Measurements from ENCODE around the gene SH3GL2.

Gene SH3GL2

GRCh38 chr9:17782430-17783149 lies 203.7 kb downstream of the SH3GL2 start:
- Histone ChIP-seq H3K9me3 (ENCODE audit: insufficient read depth, low read depth, low read length) (peaks cover 3% of the 10 kb centered on the region), H2BK120ac (ENCODE audit: insufficient read depth, low read length, poor library complexity) (no peak overlapping the region), H3K4me1 (ENCODE audit: control insufficient read depth in 1 of 2, insufficient read depth in 2 of 2, low read length in 2 of 2) (no peaks in the 10 kb centered on the region), H3K79me2 (ENCODE audit: control insufficient read depth, insufficient read depth, low read length, poor library complexity) (no peaks in the 10 kb centered on the region), H4K91ac (ENCODE audit: low read depth, low read length) (no peak overlapping the region), H4K8ac (ENCODE audit: low read depth, low read length) (no peak overlapping the region), H3K36me3 (ENCODE audit: control insufficient read depth in 1 of 2, insufficient read depth in 2 of 2, low read length in 2 of 2) (no peaks in the 10 kb centered on the region), H3K4me2 (ENCODE audit: low read length) (no peak overlapping the region), H3K79me1 (ENCODE audit: low read length) (no peaks in the 10 kb centered on the region), H2BK12ac (ENCODE audit: low read length) (no peak overlapping the region), H3K4ac (ENCODE audit: low read depth, low read length) (no peak overlapping the region), H3K9ac (ENCODE audit: low read length) (no peak overlapping the region), H3K27ac (ENCODE audit: low read depth, low read length) (no peak overlapping the region), H2AFZ (ENCODE audit: insufficient read depth, low read length, poor library complexity) (no peak overlapping the region), H3K4me3 (ENCODE audit: low read depth, low read length) (no peak overlapping the region), H3K27me3 (ENCODE audit: insufficient read depth, low read length) (no peaks in the 10 kb centered on the region), H4K12ac (ENCODE audit: low read depth, low read length) (no peak overlapping the region), H2AK5ac (ENCODE audit: low read length) (no peak overlapping the region), H3K23ac (ENCODE audit: low read length) (no peak overlapping the region), H3K18ac (ENCODE audit: low read length) (no peak overlapping the region), H3K14ac (ENCODE audit: low read length) (no peak overlapping the region), H2BK5ac (ENCODE audit: low read depth, low read length, poor library complexity) (no peak overlapping the region)
- no CpG with 5 or more reads among the region's 6 CpGs for WGBS (ENCODE audit: extremely low coverage, insufficient coverage, insufficient read length)
- no peak for DNase-seq

GRCh38 chr9:17783227-17783626 lies 204.4 kb downstream of the SH3GL2 start:
- no CpG with 5 or more reads among the region's 1 CpG for WGBS (ENCODE audit: extremely low coverage, insufficient coverage, insufficient read length)
- no peak overlapping the region for H3K18ac ChIP-seq (ENCODE audit: low read length)
- no peaks in the 10 kb centered on the region for H3K36me3 ChIP-seq (ENCODE audit: control insufficient read depth in 1 of 2, insufficient read depth in 2 of 2, low read length in 2 of 2)
- no peak overlapping the region for H3K9ac ChIP-seq (ENCODE audit: low read length)
- no peaks in the 10 kb centered on the region for H3K79me1 ChIP-seq (ENCODE audit: low read length)
- H2BK12ac ChIP-seq (ENCODE audit: low read length): no peak overlapping the region
- H3K27me3 ChIP-seq (ENCODE audit: insufficient read depth, low read length): no peaks in the 10 kb centered on the region
- no peak overlapping the region for H3K4me3 ChIP-seq (ENCODE audit: low read depth, low read length)
- no peak overlapping the region for H4K8ac ChIP-seq (ENCODE audit: low read depth, low read length)
- no peak overlapping the region for H3K14ac ChIP-seq (ENCODE audit: low read length)
- no peaks in the 10 kb centered on the region for H3K4me1 ChIP-seq (ENCODE audit: control insufficient read depth in 1 of 2, insufficient read depth in 2 of 2, low read length in 2 of 2)
- no peak for DNase-seq
- H2AK5ac ChIP-seq (ENCODE audit: low read length): no peak overlapping the region
- no peak overlapping the region for H3K27ac ChIP-seq (ENCODE audit: low read depth, low read length)
- H4K12ac ChIP-seq (ENCODE audit: low read depth, low read length): no peak overlapping the region
- H3K4ac ChIP-seq (ENCODE audit: low read depth, low read length): no peak overlapping the region
- H2AFZ ChIP-seq (ENCODE audit: insufficient read depth, low read length, poor library complexity): no peak overlapping the region
- no peak overlapping the region for H3K23ac ChIP-seq (ENCODE audit: low read length)
- H4K91ac ChIP-seq (ENCODE audit: low read depth, low read length): no peak overlapping the region
- no peak overlapping the region for H2BK5ac ChIP-seq (ENCODE audit: low read depth, low read length, poor library complexity)
- peaks cover 3% of the 10 kb centered on the region for H3K9me3 ChIP-seq (ENCODE audit: insufficient read depth, low read depth, low read length)
- no peak overlapping the region for H3K4me2 ChIP-seq (ENCODE audit: low read length)
- H2BK120ac ChIP-seq (ENCODE audit: insufficient read depth, low read length, poor library complexity): no peak overlapping the region
- no peaks in the 10 kb centered on the region for H3K79me2 ChIP-seq (ENCODE audit: control insufficient read depth, insufficient read depth, low read length, poor library complexity)

GRCh38 chr9:17789316-17789715 lies 210.4 kb downstream of the SH3GL2 start:
- Histone ChIP-seq H4K8ac (ENCODE audit: low read depth, low read length) (no peak overlapping the region), H3K23ac (ENCODE audit: low read length) (no peak overlapping the region), H4K91ac (ENCODE audit: low read depth, low read length) (no peak overlapping the region), H3K27me3 (ENCODE audit: insufficient read depth, low read length) (no peaks in the 10 kb centered on the region), H2BK120ac (ENCODE audit: insufficient read depth, low read length, poor library complexity) (no peak overlapping the region), H3K4ac (ENCODE audit: low read depth, low read length) (no peak overlapping the region), H3K27ac (ENCODE audit: low read depth, low read length) (no peak overlapping the region), H2AK5ac (ENCODE audit: low read length) (no peak overlapping the region), H3K79me1 (ENCODE audit: low read length) (no peaks in the 10 kb centered on the region), H3K14ac (ENCODE audit: low read length) (no peak overlapping the region), H3K4me2 (ENCODE audit: low read length) (no peak overlapping the region), H3K18ac (ENCODE audit: low read length) (no peak overlapping the region), H3K9me3 (ENCODE audit: insufficient read depth, low read depth, low read length) (peaks cover 3% of the 10 kb centered on the region), H3K9ac (ENCODE audit: low read length) (no peak overlapping the region), H3K79me2 (ENCODE audit: control insufficient read depth, insufficient read depth, low read length, poor library complexity) (no peaks in the 10 kb centered on the region), H3K4me1 (ENCODE audit: control insufficient read depth in 1 of 2, insufficient read depth in 2 of 2, low read length in 2 of 2) (no peaks in the 10 kb centered on the region), H2AFZ (ENCODE audit: insufficient read depth, low read length, poor library complexity) (no peak overlapping the region), H2BK12ac (ENCODE audit: low read length) (no peak overlapping the region), H4K12ac (ENCODE audit: low read depth, low read length) (no peak overlapping the region), H3K36me3 (ENCODE audit: control insufficient read depth in 1 of 2, insufficient read depth in 2 of 2, low read length in 2 of 2) (no peaks in the 10 kb centered on the region), H3K4me3 (ENCODE audit: low read depth, low read length) (no peak overlapping the region), H2BK5ac (ENCODE audit: low read depth, low read length, poor library complexity) (no peak overlapping the region)
- no peak for DNase-seq
- WGBS (ENCODE audit: extremely low coverage, insufficient coverage, insufficient read length): no CpG with 5 or more reads among the region's 6 CpGs

- Histone ChIP-seq H3K27ac (ENCODE audit: low read depth, low read length) (no peak overlapping the region), H3K4ac (ENCODE audit: low read depth, low read length) (no peak overlapping the region), H3K79me1 (ENCODE audit: low read length) (no peaks in the 10 kb centered on the region), H4K91ac (ENCODE audit: low read depth, low read length) (no peak overlapping the region), H3K14ac (ENCODE audit: low read length) (no peak overlapping the region), H2AFZ (ENCODE audit: insufficient read depth, low read length, poor library complexity) (no peak overlapping the region), H3K23ac (ENCODE audit: low read length) (no peak overlapping the region), H3K9me3 (ENCODE audit: insufficient read depth, low read depth, low read length) (peaks cover 2% of the 10 kb centered on the region), H3K79me2 (ENCODE audit: control insufficient read depth, insufficient read depth, low read length, poor library complexity) (no peaks in the 10 kb centered on the region), H3K9ac (ENCODE audit: low read length) (no peak overlapping the region), H4K8ac (ENCODE audit: low read depth, low read length) (no peak overlapping the region), H2BK120ac (ENCODE audit: insufficient read depth, low read length, poor library complexity) (no peak overlapping the region), H2AK5ac (ENCODE audit: low read length) (no peak overlapping the region), H3K27me3 (ENCODE audit: insufficient read depth, low read length) (no peaks in the 10 kb centered on the region), H3K36me3 (ENCODE audit: control insufficient read depth in 1 of 2, insufficient read depth in 2 of 2, low read length in 2 of 2) (no peaks in the 10 kb centered on the region), H3K4me1 (ENCODE audit: control insufficient read depth in 1 of 2, insufficient read depth in 2 of 2, low read length in 2 of 2) (no peaks in the 10 kb centered on the region), H3K4me3 (ENCODE audit: low read depth, low read length) (no peak overlapping the region), H4K12ac (ENCODE audit: low read depth, low read length) (no peak overlapping the region), H2BK5ac (ENCODE audit: low read depth, low read length, poor library complexity) (no peak overlapping the region), H3K18ac (ENCODE audit: low read length) (no peak overlapping the region), H3K4me2 (ENCODE audit: low read length) (no peak overlapping the region), H2BK12ac (ENCODE audit: low read length) (no peak overlapping the region)
- WGBS (ENCODE audit: extremely low coverage, insufficient coverage, insufficient read length): 100% methylated on average over 1 of the region's 14 CpGs
- peak; percentile 20 to 40 for DNase-seq
Observed at GRCh38 chr9:17793713-17794622, 215.1 kb downstream of the SH3GL2 start.
